Measurements from ENCODE around the gene TOR4A. TPM values are rescaled to one million over a fixed set of nuclear protein-coding genes. Genes with fewer than 3 reads are reported as not detected.

TOR4A gene
- total and polyA plus RNA-seq, 9 of the 15 experiments (the other 6 are each of a cell fraction or from before 2014, with no cell fraction given): 3.9 to 49.2 (median 8.8) TPM

- TF ChIP-seq MAZ (CRISPR knock-in tag; conservative IDR thresholded peaks at IDR 0.05 in 1 of 2, IDR thresholded peaks at IDR 0.05 in 1 of 2) (peak; percentile 83 to 96), SRSF3 (IDR thresholded peaks at IDR 0.05; ENCODE audit: insufficient read depth, low read length) (no peak), TCF7L2 (IDR thresholded peaks at IDR 0.05; ENCODE audit: low read depth, low read length) (no peak), FOXJ2 (tag; IDR thresholded peaks at IDR 0.05) (no peak), JUN (IDR thresholded peaks at IDR 0.05; ENCODE audit: borderline replicate concordance, low read depth, low read length) (peak; percentile 73), JUN (CRISPR knock-in tag; IDR thresholded peaks at IDR 0.05; ENCODE audit: borderline replicate concordance) (no peak), MBD2 (IDR thresholded peaks at IDR 0.05; ENCODE audit: borderline replicate concordance, low read depth) (peak; percentile 56), CEBPB (tag; IDR thresholded peaks at IDR 0.05) (0 out of 2 replicates have a peak, but pooled peaks have one; percentile 1), ETV6 (IDR thresholded peaks at IDR 0.05; ENCODE audit: borderline replicate concordance in 1 of 2, low read depth in 2 of 2, low read length in 1 of 2) (peak; percentile 87 to 92; a peak in 3 of 4 replicates), ETV6 (CRISPR knock-in tag; IDR thresholded peaks at IDR 0.05; ENCODE audit: borderline replicate concordance) (no peak), RBM22 (IDR thresholded peaks at IDR 0.05; ENCODE audit: low read depth, low read length, poor library complexity, severe bottlenecking) (peak; percentile 58), VEZF1 (CRISPR knock-in tag; IDR thresholded peaks at IDR 0.05) (peak; percentile 91), BACH1 (tag; IDR thresholded peaks at IDR 0.05) (no peak), E4F1 (CRISPR knock-in tag; IDR thresholded peaks at IDR 0.05; ENCODE audit: borderline replicate concordance) (no peak), ZBTB2 (IDR thresholded peaks at IDR 0.05) (no peak), HDAC6 (IDR thresholded peaks at IDR 0.05; ENCODE audit: low read depth, low read length) (no peak), NFE2L1 (tag; IDR thresholded peaks at IDR 0.05; ENCODE audit: borderline replicate concordance, low read depth) (no peak), CXXC5 (CRISPR knock-in tag; IDR thresholded peaks at IDR 0.05) (peak; percentile 61)
- TF ChIP-seq, protein P1, sequence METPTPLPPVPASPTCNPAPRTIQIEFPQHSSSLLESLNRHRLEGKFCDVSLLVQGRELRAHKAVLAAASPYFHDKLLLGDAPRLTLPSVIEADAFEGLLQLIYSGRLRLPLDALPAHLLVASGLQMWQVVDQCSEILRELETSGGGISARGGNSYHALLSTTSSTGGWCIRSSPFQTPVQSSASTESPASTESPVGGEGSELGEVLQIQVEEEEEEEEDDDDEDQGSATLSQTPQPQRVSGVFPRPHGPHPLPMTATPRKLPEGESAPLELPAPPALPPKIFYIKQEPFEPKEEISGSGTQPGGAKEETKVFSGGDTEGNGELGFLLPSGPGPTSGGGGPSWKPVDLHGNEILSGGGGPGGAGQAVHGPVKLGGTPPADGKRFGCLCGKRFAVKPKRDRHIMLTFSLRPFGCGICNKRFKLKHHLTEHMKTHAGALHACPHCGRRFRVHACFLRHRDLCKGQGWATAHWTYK (CRISPR knock-in tag; IDR thresholded peaks at IDR 0.05): peak; percentile 58; the same call in 1 of the 2 replicates
These were observed at the start of gene TOR4A (continued) for GRCh38 chr9:137277329-137278041.
